T-helper 2 cell treated with Interferon-gamma antibody and Interleukin-4, amounts not matched to agents 100 ng/mL and 5 ng/mL, for 36 hours (primary cell): ENCODE measurements around the gene SLAMF9. TPM values are rescaled to one million over a fixed set of nuclear protein-coding genes. Genes with fewer than 3 reads are reported as not detected.

Experiments
- intact Hi-C: fragments of 100-400 bp; cut with micrococcal nuclease; formaldehyde crosslinking; loops from one replicate; pipeline ENCODE4 v1.15.1; 2023
- total RNA-seq: library from RNA; stranded (reverse); gene quantifications from 2 replicates; pipeline ENCODE4 v1.2.3, GENCODE V29; 2022

The SLAMF9 gene
- total RNA-seq, 1 donor from 2014 or later, result not detected

GRCh38 chr1:159946242-159947187, 7.5 kb downstream of the SLAMF9 start:
- intact Hi-C loops, result no loop called here

DNA sequence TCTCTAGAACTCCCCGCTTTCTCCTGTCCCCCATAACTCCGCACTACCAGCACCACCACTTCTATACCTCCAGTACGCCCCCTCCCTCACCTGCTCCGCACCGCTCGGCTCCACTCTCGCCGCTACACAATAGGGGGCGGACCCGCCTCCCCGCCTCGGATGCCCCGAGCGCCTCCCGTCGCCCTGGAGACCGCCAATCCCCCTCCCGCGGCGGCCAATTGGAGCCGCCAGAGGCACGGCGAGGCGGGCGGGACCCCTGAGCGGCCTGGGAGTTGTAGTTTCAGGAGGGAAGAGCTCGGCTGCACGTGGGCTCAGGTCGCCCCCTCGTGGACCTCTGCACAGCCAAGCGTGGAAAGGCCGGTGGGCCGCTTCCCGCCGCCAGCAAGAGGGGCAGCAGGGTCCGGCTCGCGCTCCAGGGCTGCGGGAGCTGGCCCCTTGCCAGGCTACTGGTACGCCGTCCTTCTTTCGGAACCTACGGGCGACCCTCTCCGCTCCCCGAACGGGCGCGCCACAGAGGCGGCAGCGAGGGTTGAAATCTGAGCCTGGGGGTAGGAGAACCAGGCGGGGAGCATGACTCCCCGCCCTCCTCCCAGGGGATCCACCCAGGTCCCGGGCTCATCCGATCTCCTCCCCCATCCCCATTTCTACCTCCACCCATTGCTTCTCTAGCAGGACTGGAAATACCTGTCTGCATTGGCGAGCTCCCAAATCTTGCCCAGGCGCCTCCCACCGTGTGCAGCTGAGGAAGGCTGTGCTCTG, 8.4 kb downstream of the SLAMF9 start, which contains the start of gene IGSF9:
IGSF9 (minus strand) TSS at position 131 of the 759 bp plus-strand sequence. CDS start 2,159 bp downstream, outside the sequence.
- intact Hi-C loops, result no loop called here

DNA sequence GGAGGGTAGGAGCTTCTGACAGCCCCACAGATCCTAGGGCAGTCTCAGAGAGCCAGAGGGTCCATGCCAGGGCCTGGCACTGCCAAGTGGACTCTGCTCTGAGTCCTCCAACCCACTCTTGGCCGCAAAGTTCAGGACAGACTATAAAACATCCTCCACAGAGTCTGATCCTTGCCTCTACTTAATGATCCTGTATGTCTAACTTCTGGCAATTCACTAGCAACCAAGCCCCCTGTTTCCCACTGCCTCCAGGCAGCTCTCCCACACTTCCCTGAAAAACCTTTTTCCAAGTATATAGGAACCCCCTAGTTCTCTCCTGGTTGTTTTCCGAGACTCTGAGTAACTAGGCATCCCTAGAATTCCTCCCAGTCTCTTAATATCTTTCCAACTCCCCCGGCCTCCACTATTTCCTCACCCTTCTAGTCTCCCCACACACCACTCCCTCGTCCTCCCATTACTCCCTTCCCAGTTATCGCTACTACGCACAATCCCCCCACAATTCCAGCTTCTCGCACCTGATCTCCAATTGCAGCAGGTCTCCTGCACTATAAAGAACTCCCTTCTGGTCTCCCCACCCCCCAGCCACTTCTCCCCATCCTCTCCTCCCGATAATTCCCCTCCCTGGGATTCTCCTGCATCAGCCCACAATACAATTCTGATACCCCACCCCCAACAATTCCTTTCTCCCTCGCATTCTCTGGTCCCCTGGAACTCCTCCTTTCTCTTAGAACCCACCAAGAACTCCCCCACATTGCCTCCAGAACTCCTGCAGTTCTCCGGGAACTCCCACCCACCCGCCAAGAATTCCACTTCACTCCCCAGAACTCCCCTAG, 9.2 kb downstream of the SLAMF9 start:
- intact Hi-C loops, result no loop called here

DNA sequence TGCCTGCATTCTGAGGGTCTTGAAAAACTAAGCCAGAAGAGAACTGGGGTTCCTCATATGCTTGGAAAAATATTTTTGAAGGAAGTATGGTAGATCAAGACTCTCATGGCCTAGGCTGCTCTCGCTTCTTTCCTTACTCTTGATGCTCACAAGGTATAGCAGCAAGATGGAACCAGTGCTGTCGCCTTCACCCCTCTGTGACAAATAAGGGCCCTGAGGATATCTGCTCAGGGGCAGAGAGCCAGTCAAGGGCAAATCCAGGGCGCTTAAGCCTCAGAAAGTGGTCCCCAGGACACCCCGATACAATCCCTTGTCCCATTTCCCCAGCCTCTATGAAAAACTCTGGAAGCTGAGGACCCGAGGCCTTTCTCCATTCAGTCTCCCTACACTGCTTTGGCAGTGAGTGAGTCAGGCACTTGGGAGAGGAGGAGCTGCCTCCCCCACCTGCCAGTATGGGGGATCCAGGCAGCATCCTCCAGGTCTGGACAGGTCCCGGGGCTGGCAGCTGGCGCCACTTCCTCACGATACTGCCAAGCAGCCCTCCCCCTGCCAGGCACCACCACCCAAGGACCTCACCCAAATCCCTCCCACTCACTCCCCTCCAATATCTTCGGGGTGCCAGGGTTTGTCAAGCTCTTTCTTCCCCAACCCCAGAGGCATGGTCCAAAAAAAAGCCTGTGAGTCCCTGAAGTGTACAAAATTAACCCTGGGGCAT, 10.0 kb downstream of the SLAMF9 start:
- intact Hi-C loops, result no loop called here

GRCh38 chr1:159943278-159943640, 10.8 kb downstream of the SLAMF9 start:
- intact Hi-C loops, result no loop called here

DNA sequence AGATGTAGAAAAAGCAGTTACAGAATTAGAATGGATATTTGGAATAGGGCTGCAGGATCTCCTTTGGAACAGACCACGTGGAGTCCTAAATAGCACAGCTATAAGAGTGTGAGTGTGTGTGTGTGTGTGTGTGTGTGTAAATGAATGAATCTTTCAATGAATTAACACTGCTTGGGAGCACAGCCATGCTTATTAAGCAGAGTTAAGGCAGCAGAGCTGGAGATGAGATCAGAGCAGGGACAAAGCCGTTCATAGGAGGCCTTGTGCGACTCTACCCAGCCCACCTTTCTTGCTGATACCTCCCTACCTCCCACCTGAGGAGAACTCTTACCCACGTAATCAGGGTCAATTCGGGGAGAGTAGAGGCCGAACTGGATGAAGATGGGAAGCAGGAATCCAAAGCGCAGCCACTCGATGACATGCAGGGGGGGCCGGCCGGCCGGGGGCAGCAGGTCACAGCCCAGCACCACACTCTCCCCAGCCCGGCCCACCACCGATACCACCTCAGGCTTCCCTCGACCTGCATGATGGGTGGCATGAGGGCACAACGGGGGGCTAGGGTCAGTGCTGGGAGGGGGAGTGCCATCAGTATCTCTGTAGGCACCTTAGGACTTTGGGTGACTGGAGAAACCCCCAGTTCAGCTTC, 11.3 kb downstream of the SLAMF9 start:
- intact Hi-C loops, result no loop called here

GRCh38 chr1:159941591-159942560, 12.2 kb downstream of the SLAMF9 start:
- intact Hi-C loops, result no loop called here

GRCh38 chr1:159941141-159941540, 12.9 kb downstream of the SLAMF9 start:
- intact Hi-C loops, result no loop called here

- intact Hi-C loops, result no loop called here
Observed at GRCh38 chr1:159940006-159940620, 13.9 kb downstream of the SLAMF9 start.

GRCh38 chr1:159939678-159940002, 14.4 kb downstream of the SLAMF9 start:
- intact Hi-C loops, result no loop called here

GRCh38 chr1:159938905-159939677, 14.9 kb downstream of the SLAMF9 start:
- intact Hi-C loops, result no loop called here

DNA sequence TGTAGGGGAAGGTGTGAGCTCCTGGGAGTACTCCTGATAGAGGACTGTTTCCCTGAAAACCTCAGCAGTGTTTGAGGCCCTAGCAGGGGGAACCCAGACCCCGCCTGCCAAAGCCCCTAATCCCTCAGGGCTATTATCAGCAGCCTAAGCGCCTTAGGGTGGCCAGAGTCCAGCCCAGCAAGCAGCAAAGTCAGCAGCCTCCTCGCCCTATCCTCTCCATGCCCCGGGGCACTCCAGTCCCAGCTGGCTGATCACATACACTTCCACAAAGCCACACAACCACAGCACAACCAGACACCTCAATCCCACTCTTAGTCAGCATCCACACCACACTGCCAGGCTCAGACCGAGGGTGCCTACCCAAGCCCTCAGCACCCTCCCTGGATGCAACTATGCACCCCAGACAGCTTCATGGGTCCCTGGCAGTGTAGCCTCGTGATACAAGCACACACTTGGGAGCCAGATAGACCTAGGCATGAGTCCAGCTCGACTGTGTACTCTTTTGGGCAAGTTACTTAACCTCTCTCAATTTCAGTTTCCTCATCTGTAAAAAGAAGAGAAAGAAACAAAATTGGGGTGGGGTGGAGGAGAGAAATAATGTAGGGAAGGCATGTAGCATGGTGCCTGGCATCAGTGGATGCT, 15.7 kb downstream of the SLAMF9 start:
- intact Hi-C loops, result no loop called here

DNA sequence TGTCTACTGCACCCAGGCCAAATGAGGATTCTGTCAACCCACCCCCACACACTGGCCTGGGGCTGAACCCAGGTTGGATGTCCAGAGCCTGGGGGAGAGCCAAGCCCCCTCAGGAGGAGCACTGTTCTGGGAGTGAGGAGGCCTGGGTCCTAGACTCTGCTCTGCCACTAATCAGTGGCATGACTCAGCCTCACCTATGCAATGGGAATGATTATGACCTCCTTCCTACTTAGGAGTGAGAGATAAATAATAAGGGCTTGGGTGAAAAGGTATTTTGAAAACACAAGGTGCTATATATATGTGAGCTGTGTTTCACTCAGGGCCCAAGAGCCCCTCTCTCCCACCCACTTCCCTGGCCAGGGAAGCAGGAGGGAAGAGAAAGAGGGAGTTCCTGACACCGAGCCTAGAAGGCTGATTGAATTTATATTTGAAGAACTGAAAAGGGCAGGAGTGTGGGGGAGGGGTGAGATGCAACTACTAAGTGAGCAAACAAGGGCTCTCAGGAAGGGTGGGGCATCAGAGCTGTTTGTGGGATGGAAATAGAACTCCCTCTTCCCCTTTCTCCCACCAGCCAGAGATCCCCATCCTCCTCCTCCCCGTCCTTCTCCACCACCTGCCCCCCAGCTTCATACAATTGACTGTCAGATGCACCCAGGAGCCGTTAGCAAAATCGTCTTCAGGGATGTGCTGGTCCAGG, 16.8 kb downstream of the SLAMF9 start:
- intact Hi-C loops, result no loop called here

DNA sequence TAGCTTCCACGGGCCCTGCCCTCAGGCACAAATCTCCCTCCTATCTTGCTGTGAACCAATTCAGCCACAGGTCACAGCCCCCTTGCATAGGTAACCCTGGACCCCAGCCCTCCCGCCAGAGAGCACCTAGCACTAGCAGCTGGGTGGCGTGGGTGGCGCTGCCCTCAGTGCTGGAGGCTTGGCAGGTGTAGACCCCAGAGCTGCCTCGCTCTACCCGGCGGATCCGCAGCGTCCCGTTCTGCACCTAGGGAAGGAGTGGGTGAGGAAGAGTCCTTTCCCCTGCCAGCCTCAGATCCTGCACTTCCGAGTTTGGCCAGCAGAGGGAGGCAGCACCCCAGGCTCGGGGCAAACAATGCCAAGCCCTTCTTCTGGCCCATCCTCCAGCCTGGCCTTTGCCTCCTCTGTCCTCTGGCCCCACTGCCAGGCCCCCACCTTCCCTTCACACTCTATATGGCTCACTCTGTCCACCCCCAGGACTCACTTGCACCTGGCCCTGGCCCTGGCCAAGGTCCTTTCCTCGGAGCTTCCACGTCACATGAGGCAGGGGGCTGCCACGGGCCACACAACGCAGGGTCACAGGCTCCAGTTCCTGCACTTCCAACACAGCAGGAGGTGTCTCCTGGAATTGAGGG, 17.6 kb downstream of the SLAMF9 start:
- intact Hi-C loops, result loop anchor here (1.0 kb wide), 3 partner anchors 70 to 148 kb away; no protein-coding TSS in a partner anchor

GRCh38 chr1:159935719-159936272, 18.2 kb downstream of the SLAMF9 start:
- intact Hi-C loops, result loop anchor here (1.0 kb wide), 3 partner anchors 71 to 149 kb away; no protein-coding TSS in a partner anchor

DNA sequence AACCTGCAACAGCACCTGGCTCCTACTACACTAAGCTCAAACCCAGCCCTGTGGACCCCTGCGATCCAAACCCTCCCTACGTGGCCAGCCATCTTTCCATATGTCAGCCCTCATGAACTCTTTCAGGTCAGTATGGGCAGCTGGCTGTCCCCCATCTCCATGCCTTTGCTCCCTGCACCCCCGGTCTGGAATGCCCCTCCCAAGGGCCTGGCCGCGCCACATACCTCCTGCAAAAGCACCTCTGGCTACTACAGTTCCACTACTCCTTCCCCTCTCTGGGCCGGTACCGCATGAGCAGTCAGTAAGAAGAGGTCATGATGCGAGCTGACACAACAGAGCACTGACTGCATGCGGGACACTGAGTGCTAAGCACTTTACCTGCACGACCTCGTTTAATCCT, 18.7 kb downstream of the SLAMF9 start:
- intact Hi-C loops, result no loop called here
